ENCODE data around the gene KAZN. TPM values are rescaled to one million over a fixed set of nuclear protein-coding genes. Genes with fewer than 3 reads are reported as not detected.

The KAZN gene
- total RNA-seq, 4 donors from 2014 or later, result 0.77 to 12.3 (median 4.9) TPM

DNA sequence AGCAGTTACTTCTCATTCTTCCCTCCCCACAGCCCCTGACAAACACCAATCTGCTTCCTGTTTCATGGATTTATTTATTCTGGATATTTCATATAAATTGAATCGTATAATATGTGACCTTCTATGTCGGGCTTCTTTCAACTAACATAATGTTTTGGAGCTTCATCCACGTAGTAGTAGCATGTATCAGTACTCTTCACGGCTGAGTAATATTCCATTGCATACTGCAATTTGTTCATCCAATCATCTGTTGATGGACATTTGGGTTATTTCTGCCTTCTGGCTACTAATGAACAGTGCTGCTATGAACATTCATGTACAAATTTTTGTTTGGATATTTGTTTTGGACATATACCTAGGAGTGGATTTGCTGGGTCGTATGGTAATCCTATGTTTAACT is 1.9 kb upstream of the KAZN start:
- Histone ChIP-seq H3K36me3 (no peaks in the 10 kb centered on the region), H3K9me3 (no peaks in the 10 kb centered on the region), H3K27me3 (no peaks in the 10 kb centered on the region), H3K4me1 (peaks cover 0 to 16% of the 10 kb centered on the region in 2 donors), H3K4me3 (no peak overlapping the region), H3K27ac (no peak overlapping the region)
- no peak for DNase-seq
- TF ChIP-seq, protein P1, sequence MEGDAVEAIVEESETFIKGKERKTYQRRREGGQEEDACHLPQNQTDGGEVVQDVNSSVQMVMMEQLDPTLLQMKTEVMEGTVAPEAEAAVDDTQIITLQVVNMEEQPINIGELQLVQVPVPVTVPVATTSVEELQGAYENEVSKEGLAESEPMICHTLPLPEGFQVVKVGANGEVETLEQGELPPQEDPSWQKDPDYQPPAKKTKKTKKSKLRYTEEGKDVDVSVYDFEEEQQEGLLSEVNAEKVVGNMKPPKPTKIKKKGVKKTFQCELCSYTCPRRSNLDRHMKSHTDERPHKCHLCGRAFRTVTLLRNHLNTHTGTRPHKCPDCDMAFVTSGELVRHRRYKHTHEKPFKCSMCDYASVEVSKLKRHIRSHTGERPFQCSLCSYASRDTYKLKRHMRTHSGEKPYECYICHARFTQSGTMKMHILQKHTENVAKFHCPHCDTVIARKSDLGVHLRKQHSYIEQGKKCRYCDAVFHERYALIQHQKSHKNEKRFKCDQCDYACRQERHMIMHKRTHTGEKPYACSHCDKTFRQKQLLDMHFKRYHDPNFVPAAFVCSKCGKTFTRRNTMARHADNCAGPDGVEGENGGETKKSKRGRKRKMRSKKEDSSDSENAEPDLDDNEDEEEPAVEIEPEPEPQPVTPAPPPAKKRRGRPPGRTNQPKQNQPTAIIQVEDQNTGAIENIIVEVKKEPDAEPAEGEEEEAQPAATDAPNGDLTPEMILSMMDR (IDR thresholded peaks at IDR 0.05), result no peak
- TF ChIP-seq POLR2A (IDR thresholded peaks at IDR 0.05), result no peak
- intact Hi-C loops (cut with DNase I; ENCODE audit: low total_unique reads), result no loop called here

DNA sequence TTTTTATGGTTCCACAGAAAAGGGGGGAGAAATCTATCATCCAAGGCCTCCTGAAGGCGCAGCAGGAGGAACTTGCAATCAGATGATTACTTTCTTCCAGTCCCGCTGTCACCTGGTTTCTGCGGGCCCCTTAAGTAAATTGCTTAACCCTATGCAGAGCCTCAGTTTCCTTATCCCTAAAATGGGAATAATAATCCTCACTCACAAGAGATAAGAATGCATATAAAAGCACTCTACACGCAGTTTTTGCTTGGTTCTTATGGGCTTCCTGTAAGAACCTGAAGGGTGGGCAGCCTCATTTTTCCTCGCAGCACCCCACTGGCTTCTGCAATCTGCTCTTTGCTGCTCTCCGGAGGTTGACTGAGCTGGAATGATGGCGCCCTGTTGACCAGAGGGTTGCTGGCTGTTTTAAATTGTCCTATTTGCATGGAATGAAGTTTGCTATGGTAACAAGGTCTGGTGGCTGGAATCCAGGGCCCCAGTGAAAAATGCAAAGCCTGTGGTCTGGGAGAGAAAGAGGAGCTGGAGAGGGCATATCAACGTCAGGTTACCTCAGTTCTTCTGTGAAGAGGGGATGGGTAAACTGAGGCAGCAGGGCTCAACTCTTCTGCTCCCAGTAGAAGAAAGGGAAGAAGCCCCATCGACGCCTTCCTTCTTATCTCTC is 1.0 kb upstream of the KAZN start:
- Histone ChIP-seq H3K4me1 (peaks cover 0 to 16% of the 10 kb centered on the region in 2 donors), H3K27me3 (no peaks in the 10 kb centered on the region), H3K4me3 (no peak overlapping the region), H3K27ac (no peak overlapping the region), H3K36me3 (no peaks in the 10 kb centered on the region), H3K9me3 (no peaks in the 10 kb centered on the region)
- intact Hi-C loops (cut with DNase I; ENCODE audit: low total_unique reads), result no loop called here
- TF ChIP-seq, protein P1 (IDR thresholded peaks at IDR 0.05), result no peak
- no peak for TF ChIP-seq POLR2A (IDR thresholded peaks at IDR 0.05)
- no peak for DNase-seq

GRCh38 chr1:14598007-14598497 is 433 bp upstream of the KAZN start:
- Histone ChIP-seq H3K27ac (no peak overlapping the region), H3K27me3 (no peaks in the 10 kb centered on the region), H3K4me1 (peaks cover 0 to 16% of the 10 kb centered on the region in 2 donors), H3K9me3 (no peaks in the 10 kb centered on the region), H3K36me3 (no peaks in the 10 kb centered on the region), H3K4me3 (peak overlapping the region in 1 of 2 donors; percentile 11)
- DNase-seq, result no peak
- intact Hi-C loops (cut with DNase I; ENCODE audit: low total_unique reads), result no loop called here
- TF ChIP-seq POLR2A (IDR thresholded peaks at IDR 0.05), result no peak
- TF ChIP-seq, protein P1 (IDR thresholded peaks at IDR 0.05), result no peak

- intact Hi-C loops (cut with DNase I; ENCODE audit: low total_unique reads), result no loop called here
- H3K9me3 ChIP-seq, result no peaks in the 10 kb centered on the region
- no peak overlapping the region for H3K27ac ChIP-seq
- H3K27me3 ChIP-seq, result no peaks in the 10 kb centered on the region
- no peak for DNase-seq
- TF ChIP-seq POLR2A (IDR thresholded peaks at IDR 0.05), result no peak
- TF ChIP-seq, protein P1 (IDR thresholded peaks at IDR 0.05), result no peak
- peaks cover 0 to 16% of the 10 kb centered on the region in 2 donors for H3K4me1 ChIP-seq
- H3K4me3 ChIP-seq, result no peak overlapping the region
- H3K36me3 ChIP-seq, result no peaks in the 10 kb centered on the region
Measured at GRCh38 chr1:14599183-14599791, 802 bp downstream of the KAZN start.

GRCh38 chr1:14599800-14600199 is 1.3 kb downstream of the KAZN start:
- Histone ChIP-seq H3K27ac (no peak overlapping the region), H3K27me3 (no peaks in the 10 kb centered on the region)
- TF ChIP-seq, protein P1 (IDR thresholded peaks at IDR 0.05), result no peak
- no peak for TF ChIP-seq POLR2A (IDR thresholded peaks at IDR 0.05)

More at GRCh38 chr1:14599800-14600199, 1.3 kb downstream of the KAZN start:
- Histone ChIP-seq H3K36me3 (no peaks in the 10 kb centered on the region), H3K9me3 (no peaks in the 10 kb centered on the region), H3K4me1 (peaks cover 0 to 16% of the 10 kb centered on the region in 2 donors), H3K4me3 (no peak overlapping the region)
- intact Hi-C loops (cut with DNase I; ENCODE audit: low total_unique reads), result no loop called here
- no peak for DNase-seq
